KOPT-K1 (cell line): ENCODE results near the gene PRAMEF1.
"Not testable (repeated sequence)": the region's sequence is repeated elsewhere in the genome, so short reads cannot be mapped to it uniquely, and the experiment has no call there.

Experiments
- H3K27ac ChIP-seq: fragments of 200-600 bp; sonication (generic); 2 replicates; pipeline ENCODE4 v1.5.1; 2016; ENCODE audit warnings: antibody characterized with exemption, mild to moderate bottlenecking, low read depth, low read length; ENCODE audit not compliant: poor library complexity, severe bottlenecking
- H3K36me3 ChIP-seq: fragments of 200-600 bp; sonication (generic); 2 replicates; pipeline ENCODE4 v1.5.1; 2017; ENCODE audit warnings: antibody characterized with exemption, mild to moderate bottlenecking, low read length, moderate library complexity; ENCODE audit not compliant: insufficient read depth
- H3K9me3 ChIP-seq: fragments of 200-600 bp; sonication (generic); 2 replicates; pipeline ENCODE4 v1.5.1; 2017; ENCODE audit warnings: antibody characterized with exemption, low read length, mild to moderate bottlenecking; ENCODE audit not compliant: insufficient read depth, poor library complexity, severe bottlenecking

Gene PRAMEF1

DNA sequence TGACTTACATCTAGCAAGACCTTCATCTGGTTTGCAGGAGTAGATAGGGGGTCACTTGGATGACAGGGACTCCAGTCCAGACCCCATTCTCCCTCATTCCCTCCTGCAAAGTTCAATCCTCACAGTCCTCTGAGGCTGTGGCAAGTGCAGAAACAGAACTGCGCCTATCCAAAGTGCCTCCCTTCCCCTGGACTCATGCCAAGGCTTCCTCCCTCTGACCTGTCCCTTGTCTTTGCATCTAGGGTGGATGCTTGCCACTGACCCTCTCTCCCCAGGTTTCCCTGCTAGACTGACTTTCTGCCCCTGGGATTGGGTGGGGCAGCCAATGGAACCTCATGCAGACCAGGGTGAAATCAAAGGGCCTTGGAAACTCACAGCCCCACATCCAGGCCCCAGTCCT, 18.7 kb downstream of the PRAMEF1 start:
- H3K27ac ChIP-seq: no peak overlapping the region
- H3K36me3 ChIP-seq: no peaks in the 10 kb centered on the region
- H3K9me3 ChIP-seq: peaks cover 4% of the 10 kb centered on the region

DNA sequence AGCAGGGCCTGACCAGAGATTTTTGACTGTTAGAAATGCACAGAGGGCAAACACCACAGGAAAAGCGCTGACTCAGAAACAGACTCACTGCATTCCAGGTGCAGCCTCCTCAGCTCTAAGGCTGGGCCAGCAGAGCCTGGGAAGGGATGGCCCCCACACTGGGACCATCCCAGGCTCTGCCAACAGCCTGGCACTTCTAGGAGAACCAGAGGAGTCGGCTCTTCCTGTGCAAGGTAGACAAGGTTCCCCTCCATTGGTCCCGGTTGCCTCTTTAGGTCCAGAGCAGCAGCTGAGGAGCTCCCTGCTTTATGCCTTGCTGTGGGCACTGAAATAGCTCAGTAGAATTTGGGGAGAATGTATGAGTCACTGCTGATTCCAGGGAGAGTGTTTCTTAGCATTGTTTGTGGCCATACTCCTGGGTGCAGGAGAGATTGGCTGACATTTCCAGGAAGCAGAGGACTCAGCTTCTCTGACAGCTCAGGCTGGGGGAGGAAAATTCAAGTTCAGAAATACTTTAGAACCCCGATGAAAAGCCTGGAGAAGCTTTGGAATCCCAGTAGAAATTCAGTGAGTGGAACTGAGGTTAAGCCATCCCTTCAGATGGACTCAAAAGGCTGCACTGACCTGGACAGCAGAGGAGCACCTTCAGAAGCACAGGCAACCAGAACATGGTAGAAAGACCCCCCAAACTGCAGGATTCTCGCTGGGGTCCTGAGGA, 19.7 kb downstream of the PRAMEF1 start:
- Histone ChIP-seq H3K36me3 (no peaks in the 10 kb centered on the region), H3K27ac (no peak overlapping the region), H3K9me3 (no peaks in the 10 kb centered on the region)

DNA sequence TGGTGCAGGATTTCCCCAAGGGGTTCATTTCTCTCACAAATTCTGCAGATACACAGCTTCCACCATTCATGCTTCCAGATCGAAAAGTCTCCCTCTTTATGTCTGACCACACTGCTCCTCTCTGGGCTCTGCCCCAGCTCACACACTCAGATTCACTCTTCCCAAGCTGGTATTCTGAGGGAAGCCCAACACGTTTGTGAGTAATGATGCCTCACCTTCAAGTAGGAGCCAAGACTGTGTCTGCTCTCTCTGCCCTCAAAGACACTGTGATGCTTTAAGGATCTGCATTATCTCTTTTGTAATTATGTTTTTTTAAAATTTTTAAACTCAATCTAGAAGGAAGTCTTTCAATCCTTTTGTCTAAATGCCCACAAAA, 20.2 kb downstream of the PRAMEF1 start:
- Histone ChIP-seq H3K27ac (no peak overlapping the region), H3K36me3 (no peaks in the 10 kb centered on the region), H3K9me3 (no peaks in the 10 kb centered on the region)

DNA sequence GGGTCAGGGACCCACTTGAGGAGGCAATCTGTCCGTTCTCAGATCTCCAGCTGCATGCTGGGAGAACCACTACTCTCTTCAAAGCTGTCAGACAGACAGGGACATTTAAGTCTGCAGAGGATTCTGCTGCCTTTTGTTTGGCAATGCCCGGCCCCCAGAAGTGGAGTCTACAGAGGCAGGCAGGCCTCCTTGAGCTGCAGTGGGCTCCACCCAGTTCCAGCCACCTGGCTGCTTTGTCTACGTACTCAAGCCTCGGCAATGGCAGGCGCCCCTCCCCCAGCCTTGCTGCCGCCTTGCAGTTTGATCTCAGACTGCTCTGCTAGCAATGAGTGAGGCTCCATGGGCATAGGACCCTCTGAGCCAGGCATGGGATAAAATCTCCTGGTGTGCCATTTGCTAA, 27.9 kb downstream of the PRAMEF1 start:
- H3K9me3 ChIP-seq, H3K27ac ChIP-seq, H3K36me3 ChIP-seq: not testable (repeated sequence)

DNA sequence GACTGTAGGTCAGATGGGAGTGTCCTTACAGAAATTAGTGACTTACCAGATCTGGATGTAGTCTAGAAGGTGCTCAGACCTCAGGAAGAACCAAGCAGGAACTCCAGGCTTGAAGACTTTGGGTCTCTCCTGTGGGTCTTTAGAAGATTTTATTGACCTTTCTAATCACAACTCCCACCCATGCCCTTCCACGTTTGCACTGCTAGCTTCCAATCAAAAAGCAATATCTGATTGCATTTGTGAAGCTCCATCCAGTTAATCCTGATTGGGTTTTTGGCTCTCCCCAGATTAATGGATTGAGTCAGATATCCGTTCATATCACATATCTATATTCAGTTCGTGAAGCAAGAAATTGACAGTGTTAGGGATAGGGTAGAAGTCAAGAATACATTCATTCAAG, 40.1 kb downstream of the PRAMEF1 start, which contains the start of gene PRAMEF11:
Gene PRAMEF11 (minus strand): TSS at position 101 of the 400 bp plus-strand sequence. CDS start 2,621 bp downstream, outside the sequence.
- H3K9me3 ChIP-seq, H3K27ac ChIP-seq, H3K36me3 ChIP-seq: not testable (repeated sequence)

DNA sequence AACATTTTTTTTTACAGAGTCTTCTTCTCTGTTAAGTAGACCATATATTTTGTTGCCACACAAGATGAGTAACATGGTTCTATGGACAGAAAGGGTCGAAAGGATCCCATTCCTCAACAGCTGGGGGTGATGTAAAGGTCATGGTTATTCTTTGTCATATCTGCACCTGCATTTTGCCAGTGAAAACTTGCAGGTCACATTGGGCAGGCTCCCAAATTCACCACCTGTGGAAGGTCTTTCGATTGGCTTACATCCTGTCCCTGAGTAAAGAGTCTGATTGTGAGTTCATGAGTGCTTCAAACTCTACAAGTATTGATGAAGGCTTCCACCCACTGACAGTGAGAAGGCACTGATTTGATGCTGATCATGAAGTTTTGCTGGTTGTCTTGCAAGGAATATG, 42.1 kb downstream of the PRAMEF1 start:
- not testable (repeated sequence) for H3K27ac ChIP-seq

More for the DNA sequence above, 42.1 kb downstream of the PRAMEF1 start:
- not testable (repeated sequence) for H3K36me3 ChIP-seq, H3K9me3 ChIP-seq
